Measurements from ENCODE around the gene SLC27A5. TPM values are rescaled to one million over a fixed set of nuclear protein-coding genes. Genes with fewer than 3 reads are reported as not detected.

SLC27A5 gene
- total and polyA plus RNA-seq, 2 of the 13 experiments (the other 11 are each of a cell fraction or from before 2014, with no cell fraction given) = 30.3 to 40.2 TPM

DNA sequence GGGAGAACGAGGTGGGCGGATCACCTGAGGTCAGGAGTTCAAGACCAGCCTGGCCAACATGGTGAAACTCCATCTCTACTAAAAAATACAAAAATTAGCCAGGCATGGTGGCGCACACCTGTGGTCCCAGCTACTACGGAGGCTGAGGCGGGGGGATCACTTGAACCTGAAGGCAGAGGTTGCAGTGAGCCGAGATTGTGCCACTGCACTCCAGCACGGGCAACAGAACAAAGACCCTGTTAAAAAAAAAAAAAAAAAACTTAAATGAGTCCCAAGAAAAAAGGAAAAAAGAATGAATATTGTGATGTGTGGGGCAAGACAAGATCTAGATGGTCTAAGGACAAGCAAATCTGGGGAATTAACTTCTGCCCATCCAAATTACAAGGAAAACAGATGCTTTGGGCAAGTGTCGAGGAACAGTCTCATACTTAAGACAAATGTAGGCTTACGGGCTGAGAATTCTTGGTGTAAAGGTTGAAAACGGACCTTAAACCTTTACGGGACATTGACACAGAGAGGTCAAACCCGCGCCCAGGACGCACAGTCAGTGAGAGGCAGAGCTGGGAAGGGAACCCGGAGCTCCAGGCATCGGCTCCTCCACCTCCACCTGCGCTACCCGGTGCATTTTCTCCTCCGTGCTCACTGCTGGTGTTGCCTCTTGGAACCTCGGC, 45.6 kb downstream of the SLC27A5 start:
- in situ Hi-C loops (cut with HindIII; ENCODE audit: extremely low pct_ligation_motif_present, low pct_unique_long_range_greater_than_20kb) (no loop called here), intact Hi-C loops (cut with micrococcal nuclease; ENCODE audit: unreplicated experiment) (loop anchor here (2.0 to 5.0 kb wide), 4 partner anchors 15 to 139 kb away; partner anchors contain the start of genes ZBTB45, ZNF324B, ZNF584 and ZSCAN22)
- Histone ChIP-seq H3K9me3 (ENCODE audit: low read length) (no peaks in the 10 kb centered on the region), H4K20me1 (ENCODE audit: insufficient read depth, low read length) (no peaks in the 10 kb centered on the region), H3K36me3 (replicated peaks in 1 of 2; ENCODE audit: control insufficient read depth in 1 of 2, insufficient read depth in 2 of 2, low read length in 2 of 2) (peaks cover 1 to 6% of the 10 kb centered on the region in 2 experiments; a peak in 2 of 5 replicates), H3K4me2 (ENCODE audit: low read depth, low read length) (peak overlapping the region; percentile 94), H3K4me1 (ENCODE audit: insufficient read depth, low read length) (peaks cover 24% of the 10 kb centered on the region), H2AFZ (ENCODE audit: low read length) (peak overlapping the region; percentile 80), H3K9ac (ENCODE audit: insufficient read depth, low read depth, low read length) (peak overlapping the region; percentile 56; the same call in 1 of the 2 replicates), H3K4me3 (replicated peaks in 1 of 3; ENCODE audit: insufficient read depth in 1 of 3, low read depth in 2 of 3, low read length in 3 of 3) (peak overlapping the region; percentile 41 to 86 (median 58); a peak in 5 of 6 replicates), H3K79me2 (ENCODE audit: insufficient read depth, low read length) (peaks cover 6% of the 10 kb centered on the region), H3K27ac (ENCODE audit: extremely low read length, insufficient read depth, low read length) (no peak overlapping the region), H3K27me3 (ENCODE audit: control insufficient read depth in 1 of 2, insufficient read depth in 2 of 2, low read length in 2 of 2) (no peaks in the 10 kb centered on the region)
- DNase-seq (ENCODE audit: low spot score) (no peak), ATAC-seq (peak; percentile 36), FAIRE-seq (no peak)
- CTCF ChIA-PET (ENCODE audit: low intra/inter-chr PET ratio, low total read pairs) = no interaction called here
- 21% methylated on average over 20 of the region's 20 CpGs for WGBS (ENCODE audit: low lambda C conversion rate)
- BruUV-seq (replicated peaks) = no TSS peak
- POLR2A ChIA-PET = interaction anchor here (1.1 to 1.4 kb wide), 2 partner anchors 9 to 47 kb away, joined by 3 to 4 read pairs; no protein-coding TSS in a partner anchor
- no peak for TF ChIP-seq GLI4 (CRISPR knock-in tag; IDR thresholded peaks at IDR 0.05; ENCODE audit: borderline replicate concordance)
- TF ChIP-seq ATF1 (CRISPR knock-in tag; IDR thresholded peaks at IDR 0.05) = peak; percentile 50; the same call in 1 of the 2 replicates
- TF ChIP-seq ZBTB3 (CRISPR knock-in tag; IDR thresholded peaks at IDR 0.05; ENCODE audit: borderline replicate concordance, low read depth) = no peak
- no peak for TF ChIP-seq MEIS2 (CRISPR knock-in tag; IDR thresholded peaks at IDR 0.05)
- TF ChIP-seq ZNF616 (CRISPR knock-in tag; IDR thresholded peaks at IDR 0.05; ENCODE audit: low read depth) = no peak
- no peak for TF ChIP-seq ZNF737 (CRISPR knock-in tag; IDR thresholded peaks at IDR 0.05; ENCODE audit: borderline replicate concordance)
- 0 out of 2 replicates have a peak, but pooled peaks have one; percentile 48 for TF ChIP-seq ZSCAN30 (CRISPR knock-in tag; IDR thresholded peaks at IDR 0.05)
- TF ChIP-seq ZNF510 (CRISPR knock-in tag; IDR thresholded peaks at IDR 0.05; ENCODE audit: low read depth) = no peak
- TF ChIP-seq ZNF432 (CRISPR knock-in tag; IDR thresholded peaks at IDR 0.05; ENCODE audit: borderline replicate concordance) = no peak
- TF ChIP-seq RAD21 (CRISPR knock-in tag; IDR thresholded peaks at IDR 0.05) = peak; percentile 32; the same call in 1 of the 2 replicates
- TF ChIP-seq PRPF4 (IDR thresholded peaks at IDR 0.05; ENCODE audit: low read depth, low read length, poor library complexity, severe bottlenecking) = no peak
- no peak for TF ChIP-seq ZFY (CRISPR knock-in tag; IDR thresholded peaks at IDR 0.05)
- TF ChIP-seq NR2F1 (CRISPR knock-in tag; IDR thresholded peaks at IDR 0.05) = no peak
- TF ChIP-seq ZNF83 (CRISPR knock-in tag; IDR thresholded peaks at IDR 0.05; ENCODE audit: borderline replicate concordance) = no peak
- TF ChIP-seq ZNF317 (CRISPR knock-in tag; IDR thresholded peaks at IDR 0.05) = no peak

Measured in HepG2 (cell line).